ENCODE data around the gene GNG10. TPM values are rescaled to one million over a fixed set of nuclear protein-coding genes. Genes with fewer than 3 reads are reported as not detected.

The GNG10 gene
- total and polyA plus RNA-seq, 2 of the 4 experiments (the other 2 are of a cell fraction): 48.8 to 72.7 TPM

DNA sequence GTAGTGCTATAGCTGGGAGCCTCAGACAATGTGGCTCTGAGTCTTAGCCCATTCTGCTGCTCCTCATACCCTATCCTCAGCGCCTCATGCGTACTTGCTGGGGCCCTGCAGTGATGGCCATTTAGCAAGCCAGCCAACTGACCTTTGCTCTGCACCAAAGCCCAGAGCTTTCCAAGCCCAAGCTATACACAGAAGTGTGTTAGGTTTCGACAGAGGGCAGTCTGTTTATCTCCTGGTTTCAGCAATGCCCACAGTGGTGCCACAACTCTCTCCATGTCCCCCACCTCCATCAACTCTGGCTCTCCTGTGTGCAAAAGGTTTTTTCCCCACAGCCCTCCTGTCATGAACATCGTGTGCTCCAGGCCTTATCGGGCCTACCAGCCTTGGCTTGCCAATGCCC lies 16.9 kb downstream of the GNG10 start:
- Histone ChIP-seq H3K79me1 (ENCODE audit: low read depth in 1 of 2, low read length in 2 of 2) (no peaks in the 10 kb centered on the region; a peak in 2 of 4 replicates), H2BK15ac (ENCODE audit: low read depth, low read length) (no peak overlapping the region), H3K23ac (ENCODE audit: low read depth, low read length) (no peak overlapping the region), H3K4me3 (ENCODE audit: insufficient read depth, low read depth, low read length) (no peak overlapping the region), H2AK9ac (replicated peaks; ENCODE audit: low read depth, low read length, poor library complexity) (no peak overlapping the region), H4K8ac (ENCODE audit: low read depth in 2 of 2, low read length in 2 of 2) (no peak overlapping the region), H4K20me1 (ENCODE audit: insufficient read depth, low read length) (no peaks in the 10 kb centered on the region), H3K9me1 (ENCODE audit: insufficient read depth, low read length) (no peaks in the 10 kb centered on the region), H3K18ac (ENCODE audit: low read depth, low read length) (no peak overlapping the region), H3K14ac (replicated peaks; ENCODE audit: low read depth, low read length) (no peak overlapping the region), H3K36me3 (ENCODE audit: control insufficient read depth, insufficient read depth, low read length) (peaks cover 16% of the 10 kb centered on the region), H3K9me3 (ENCODE audit: control insufficient read depth, insufficient read depth, low read length) (no peaks in the 10 kb centered on the region), H4K91ac (ENCODE audit: insufficient read depth, low read depth, low read length) (no peak overlapping the region), H3K4me2 (ENCODE audit: low read depth, low read length) (no peak overlapping the region), H2AFZ (replicated peaks; ENCODE audit: low read length, poor library complexity) (no peak overlapping the region), H3K4ac (ENCODE audit: low read depth, low read length) (no peak overlapping the region), H2BK120ac (ENCODE audit: low read depth, low read length) (no peak overlapping the region), H3K56ac (ENCODE audit: extremely low read depth, insufficient read depth, low read length) (no peak overlapping the region), H2BK20ac (ENCODE audit: low read depth, low read length) (no peak overlapping the region), H3K4me1 (ENCODE audit: control insufficient read depth, insufficient read depth, low read length) (no peaks in the 10 kb centered on the region), H3K27me3 (ENCODE audit: control insufficient read depth, insufficient read depth, low read length) (no peaks in the 10 kb centered on the region), H4K5ac (ENCODE audit: low read depth, low read length) (no peak overlapping the region), H2BK5ac (ENCODE audit: low read depth, low read length, poor library complexity, severe bottlenecking) (no peak overlapping the region), H3K27ac (ENCODE audit: insufficient read depth, low read length) (no peak overlapping the region), H2AK5ac (ENCODE audit: low read depth, low read length) (no peak overlapping the region), H3K9ac (ENCODE audit: low read depth, low read length) (no peak overlapping the region)
- intact Hi-C loops (cut with micrococcal nuclease): no loop called here
- POLR2A ChIA-PET (ENCODE audit: unreplicated experiment): no interaction called here
- ATAC-seq (ENCODE audit: low read depth) (no peak), DNase-seq (no peak)
- TF ChIP-seq MXI1 (IDR thresholded peaks at IDR 0.05; ENCODE audit: borderline replicate concordance, low read depth, low read length): no peak
- TF ChIP-seq MAFK (IDR thresholded peaks at IDR 0.05; ENCODE audit: low read depth, low read length): no peak
- TF ChIP-seq BHLHE40 (IDR thresholded peaks at IDR 0.05; ENCODE audit: low read depth, low read length): no peak
- TF ChIP-seq, protein P1, sequence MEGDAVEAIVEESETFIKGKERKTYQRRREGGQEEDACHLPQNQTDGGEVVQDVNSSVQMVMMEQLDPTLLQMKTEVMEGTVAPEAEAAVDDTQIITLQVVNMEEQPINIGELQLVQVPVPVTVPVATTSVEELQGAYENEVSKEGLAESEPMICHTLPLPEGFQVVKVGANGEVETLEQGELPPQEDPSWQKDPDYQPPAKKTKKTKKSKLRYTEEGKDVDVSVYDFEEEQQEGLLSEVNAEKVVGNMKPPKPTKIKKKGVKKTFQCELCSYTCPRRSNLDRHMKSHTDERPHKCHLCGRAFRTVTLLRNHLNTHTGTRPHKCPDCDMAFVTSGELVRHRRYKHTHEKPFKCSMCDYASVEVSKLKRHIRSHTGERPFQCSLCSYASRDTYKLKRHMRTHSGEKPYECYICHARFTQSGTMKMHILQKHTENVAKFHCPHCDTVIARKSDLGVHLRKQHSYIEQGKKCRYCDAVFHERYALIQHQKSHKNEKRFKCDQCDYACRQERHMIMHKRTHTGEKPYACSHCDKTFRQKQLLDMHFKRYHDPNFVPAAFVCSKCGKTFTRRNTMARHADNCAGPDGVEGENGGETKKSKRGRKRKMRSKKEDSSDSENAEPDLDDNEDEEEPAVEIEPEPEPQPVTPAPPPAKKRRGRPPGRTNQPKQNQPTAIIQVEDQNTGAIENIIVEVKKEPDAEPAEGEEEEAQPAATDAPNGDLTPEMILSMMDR (conservative IDR thresholded peaks at IDR 0.05; ENCODE audit: low read depth, low read length): no peak
- TF ChIP-seq FOS (IDR thresholded peaks at IDR 0.05; ENCODE audit: low read depth, low read length): no peak
- TF ChIP-seq CHD1 (IDR thresholded peaks at IDR 0.05; ENCODE audit: low read depth, low read length): no peak
- no peak for TF ChIP-seq POLR2A (IDR thresholded peaks at IDR 0.05; ENCODE audit: low read depth, low read length)
- no peak for TF ChIP-seq RAD21 (IDR thresholded peaks at IDR 0.05; ENCODE audit: low read length)
- TF ChIP-seq SMC3 (IDR thresholded peaks at IDR 0.05; ENCODE audit: low read depth, low read length): no peak
- TF ChIP-seq, protein P2, sequence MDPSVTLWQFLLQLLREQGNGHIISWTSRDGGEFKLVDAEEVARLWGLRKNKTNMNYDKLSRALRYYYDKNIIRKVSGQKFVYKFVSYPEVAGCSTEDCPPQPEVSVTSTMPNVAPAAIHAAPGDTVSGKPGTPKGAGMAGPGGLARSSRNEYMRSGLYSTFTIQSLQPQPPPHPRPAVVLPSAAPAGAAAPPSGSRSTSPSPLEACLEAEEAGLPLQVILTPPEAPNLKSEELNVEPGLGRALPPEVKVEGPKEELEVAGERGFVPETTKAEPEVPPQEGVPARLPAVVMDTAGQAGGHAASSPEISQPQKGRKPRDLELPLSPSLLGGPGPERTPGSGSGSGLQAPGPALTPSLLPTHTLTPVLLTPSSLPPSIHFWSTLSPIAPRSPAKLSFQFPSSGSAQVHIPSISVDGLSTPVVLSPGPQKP (IDR thresholded peaks at IDR 0.05; ENCODE audit: borderline replicate concordance, low read depth, low read length): no peak
- TF ChIP-seq CEBPB (IDR thresholded peaks at IDR 0.05; ENCODE audit: low read depth, low read length): no peak
- TF ChIP-seq RCOR1 (IDR thresholded peaks at IDR 0.05; ENCODE audit: insufficient replicate concordance, low read length): no peak
- no peak for TF ChIP-seq MAZ (IDR thresholded peaks at IDR 0.05; ENCODE audit: borderline replicate concordance, low read depth, low read length)
- no peak for TF ChIP-seq NFE2L2 (IDR thresholded peaks at IDR 0.05; ENCODE audit: low read depth, low read length)
- TF ChIP-seq, protein P3, sequence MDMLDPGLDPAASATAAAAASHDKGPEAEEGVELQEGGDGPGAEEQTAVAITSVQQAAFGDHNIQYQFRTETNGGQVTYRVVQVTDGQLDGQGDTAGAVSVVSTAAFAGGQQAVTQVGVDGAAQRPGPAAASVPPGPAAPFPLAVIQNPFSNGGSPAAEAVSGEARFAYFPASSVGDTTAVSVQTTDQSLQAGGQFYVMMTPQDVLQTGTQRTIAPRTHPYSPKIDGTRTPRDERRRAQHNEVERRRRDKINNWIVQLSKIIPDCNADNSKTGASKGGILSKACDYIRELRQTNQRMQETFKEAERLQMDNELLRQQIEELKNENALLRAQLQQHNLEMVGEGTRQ (IDR thresholded peaks at IDR 0.05; ENCODE audit: low read depth, low read length): no peak
- TF ChIP-seq RFX5 (IDR thresholded peaks at IDR 0.05; ENCODE audit: low read depth, low read length): no peak
- CTCF ChIA-PET: no interaction called here
- no TSS peak for BruUV-seq (replicated peaks)
- in situ Hi-C loops (cut with MboI; ENCODE audit: low sequenced_read_pairs): no loop called here
- 96% methylated on average over 4 of the region's 5 CpGs; no CpG with 5 or more reads in 1 of the 2 experiments for WGBS, 2 experiments (ENCODE audit: extremely low coverage in 2 of 2, insufficient read length in 1 of 2)
- dilution Hi-C loops (cut with HindIII; ENCODE audit: low sequenced_read_pairs, unreplicated experiment): no loop called here

Measured in IMR-90 (cell line).